DND-41 (cell line): ENCODE results near the gene TBCK.
"Not testable (repeated sequence)": the region's sequence is repeated elsewhere in the genome, so short reads cannot be mapped to it uniquely, and the experiment has no call there.

Experiments used
- ATAC-seq: fragments of 200-7000 bp; cut with Tn5 transposase; 3 replicates; pipeline ENCODE4 v1.9.1; 2021; ENCODE audit warnings: low read depth; ENCODE audit not compliant: insufficient read depth
- DNase-seq: peaks from one replicate; pipeline ENCODE4 v3.0.0-alpha.2; 2020
- H2AFZ ChIP-seq: 2 replicates; pipeline ENCODE4 v1.6.0; 2012; ENCODE audit warnings: low read depth, low read length
- H3K27ac ChIP-seq: 2 replicates; pipeline ENCODE4 v1.5.1; 2012; ENCODE audit warnings: low read length, inconsistent platforms
- H3K27me3 ChIP-seq: fragments of 200-600 bp; sonication (generic); 2 replicates; pipeline ENCODE4 v1.6.0; 2012; ENCODE audit warnings: low read length, mild to moderate bottlenecking, inconsistent platforms; ENCODE audit not compliant: insufficient read depth, poor library complexity
- H3K36me3 ChIP-seq: 2 replicates; pipeline ENCODE4 v1.5.1; 2012; ENCODE audit warnings: low read length, inconsistent platforms; ENCODE audit not compliant: insufficient read depth
- H3K4me1 ChIP-seq: 2 replicates; pipeline ENCODE4 v1.5.1; 2012; ENCODE audit warnings: mild to moderate bottlenecking, low read length; ENCODE audit not compliant: insufficient read depth
- H3K4me2 ChIP-seq: 2 replicates; pipeline ENCODE4 v1.6.0; 2012; ENCODE audit warnings: mild to moderate bottlenecking, moderate library complexity, low read length, inconsistent platforms; ENCODE audit not compliant: insufficient read depth
- H3K4me3 ChIP-seq, 2 experiments: fragments of 200-600 bp in 1 of 2; shearing (Covaris generic) in 1 of 2; 2 replicates each; pipeline ENCODE4 v1.5.1; 2012 to 2016; ENCODE audit warnings: inconsistent platforms in 2 of 2, low read length in 2 of 2, mild to moderate bottlenecking in 2 of 2, low read depth in 1 of 2, moderate library complexity in 1 of 2
- H3K79me2 ChIP-seq: 2 replicates; pipeline ENCODE4 v1.6.0; 2012; ENCODE audit warnings: low read length, inconsistent platforms; ENCODE audit not compliant: insufficient read depth
- H3K9ac ChIP-seq: 2 replicates; pipeline ENCODE4 v1.6.0; 2012; ENCODE audit warnings: low read depth, mild to moderate bottlenecking, inconsistent platforms, low read length, moderate library complexity
- H3K9me3 ChIP-seq: 2 replicates; pipeline ENCODE4 v1.5.1; 2012; ENCODE audit warnings: low read length, moderate library complexity, mild to moderate bottlenecking, inconsistent platforms; ENCODE audit not compliant: insufficient read depth, severe bottlenecking
- H4K20me1 ChIP-seq: 2 replicates; pipeline ENCODE4 v1.6.0; 2012; ENCODE audit warnings: low read length; ENCODE audit not compliant: insufficient read depth
- EZH2 ChIP-seq: IDR thresholded peaks from 3 replicates; pipeline ENCODE4 v1.6.1; 2012; ENCODE audit warnings: borderline replicate concordance, low read depth, mild to moderate bottlenecking, moderate library complexity, low read length, inconsistent platforms; ENCODE audit not compliant: severe bottlenecking
- TF ChIP-seq, protein P1 (sequence below): IDR thresholded peaks from 2 replicates; pipeline ENCODE4 v1.5.1; 2012; ENCODE audit warnings: borderline replicate concordance, low read length, moderate library complexity, mild to moderate bottlenecking; ENCODE audit not compliant: poor library complexity, severe bottlenecking; ENCODE audit errors: extremely low read depth

The TBCK gene

DNA sequence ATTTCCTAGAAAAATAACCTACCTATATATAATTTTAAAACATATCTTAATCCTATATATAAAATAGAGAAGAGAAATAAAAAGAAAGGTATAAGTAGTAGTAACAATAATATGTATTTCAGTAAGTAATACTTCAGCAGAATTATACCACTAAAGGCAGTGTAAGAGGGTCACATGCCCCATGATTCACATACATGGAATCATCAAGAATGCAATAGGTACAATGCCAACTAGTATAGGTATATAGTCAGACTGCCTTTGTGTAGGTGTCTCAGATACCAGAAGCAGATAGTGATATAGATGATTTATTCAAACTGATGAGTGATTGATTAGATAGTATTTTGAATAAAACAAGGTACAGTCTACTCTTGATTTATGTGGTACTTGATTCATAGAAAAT lies 9.8 kb upstream of the TBCK start:
- Histone ChIP-seq H3K27me3 (no peaks in the 10 kb centered on the region), H2AFZ (no peak overlapping the region), H3K79me2 (peaks cover 30% of the 10 kb centered on the region), H3K9me3 (no peaks in the 10 kb centered on the region), H3K27ac (no peak overlapping the region), H3K4me1 (no peaks in the 10 kb centered on the region), H3K4me2 (no peak overlapping the region), H3K9ac (no peak overlapping the region), H4K20me1 (no peaks in the 10 kb centered on the region; the same call in 1 of the 2 replicates), H3K4me3 (no peak overlapping the region), H3K36me3 (peaks cover 60% of the 10 kb centered on the region)
- DNase-seq (no peak), ATAC-seq (no peak)
- TF ChIP-seq, protein P1, sequence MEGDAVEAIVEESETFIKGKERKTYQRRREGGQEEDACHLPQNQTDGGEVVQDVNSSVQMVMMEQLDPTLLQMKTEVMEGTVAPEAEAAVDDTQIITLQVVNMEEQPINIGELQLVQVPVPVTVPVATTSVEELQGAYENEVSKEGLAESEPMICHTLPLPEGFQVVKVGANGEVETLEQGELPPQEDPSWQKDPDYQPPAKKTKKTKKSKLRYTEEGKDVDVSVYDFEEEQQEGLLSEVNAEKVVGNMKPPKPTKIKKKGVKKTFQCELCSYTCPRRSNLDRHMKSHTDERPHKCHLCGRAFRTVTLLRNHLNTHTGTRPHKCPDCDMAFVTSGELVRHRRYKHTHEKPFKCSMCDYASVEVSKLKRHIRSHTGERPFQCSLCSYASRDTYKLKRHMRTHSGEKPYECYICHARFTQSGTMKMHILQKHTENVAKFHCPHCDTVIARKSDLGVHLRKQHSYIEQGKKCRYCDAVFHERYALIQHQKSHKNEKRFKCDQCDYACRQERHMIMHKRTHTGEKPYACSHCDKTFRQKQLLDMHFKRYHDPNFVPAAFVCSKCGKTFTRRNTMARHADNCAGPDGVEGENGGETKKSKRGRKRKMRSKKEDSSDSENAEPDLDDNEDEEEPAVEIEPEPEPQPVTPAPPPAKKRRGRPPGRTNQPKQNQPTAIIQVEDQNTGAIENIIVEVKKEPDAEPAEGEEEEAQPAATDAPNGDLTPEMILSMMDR, result no peak
- TF ChIP-seq EZH2, result no peak

DNA sequence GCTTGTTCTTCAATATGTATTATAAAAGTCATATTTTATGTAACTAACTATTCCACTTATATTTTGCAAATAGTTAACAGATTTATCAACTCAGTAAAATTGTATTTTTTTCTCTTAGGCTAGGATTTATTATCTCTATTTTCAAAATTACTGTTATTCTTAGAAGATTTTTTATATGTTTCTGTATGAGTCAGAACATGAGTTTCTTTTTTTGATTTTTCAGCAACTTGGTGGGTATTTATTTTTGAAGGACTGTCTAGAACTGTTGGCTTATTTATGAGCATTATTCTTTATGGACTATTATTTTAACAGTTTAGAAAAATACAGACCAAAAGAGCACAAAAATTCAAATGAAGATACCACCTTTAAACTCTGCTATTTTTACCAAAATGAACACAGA lies 7.1 kb upstream of the TBCK start:
- ATAC-seq (no peak), DNase-seq (no peak)
- H3K4me2 ChIP-seq, result no peak overlapping the region
- no peak overlapping the region for H3K9ac ChIP-seq
- no peaks in the 10 kb centered on the region for H3K9me3 ChIP-seq
- H2AFZ ChIP-seq, result no peak overlapping the region
- no peaks in the 10 kb centered on the region for H3K27me3 ChIP-seq
- H3K4me1 ChIP-seq, result peaks cover 11% of the 10 kb centered on the region
- H3K27ac ChIP-seq, result no peak overlapping the region
- H3K4me3 ChIP-seq, result no peak overlapping the region
- no peaks in the 10 kb centered on the region for H4K20me1 ChIP-seq
- H3K79me2 ChIP-seq, result peaks cover 54% of the 10 kb centered on the region
- peaks cover 39% of the 10 kb centered on the region for H3K36me3 ChIP-seq
- TF ChIP-seq, protein P1, result no peak
- TF ChIP-seq EZH2, result no peak

- H3K4me2 ChIP-seq, H3K27ac ChIP-seq, H3K9me3 ChIP-seq, DNase-seq, H4K20me1 ChIP-seq, ATAC-seq, H3K27me3 ChIP-seq, H3K4me3 ChIP-seq, H3K9ac ChIP-seq, H2AFZ ChIP-seq: not testable (repeated sequence)
- Histone ChIP-seq H3K36me3 (peaks cover 26% of the 10 kb centered on the region), H3K4me1 (peaks cover 23% of the 10 kb centered on the region), H3K79me2 (peaks cover 67% of the 10 kb centered on the region)
Measured at GRCh38 chr4:106321814-106322213, 5.8 kb upstream of the TBCK start.

DNA sequence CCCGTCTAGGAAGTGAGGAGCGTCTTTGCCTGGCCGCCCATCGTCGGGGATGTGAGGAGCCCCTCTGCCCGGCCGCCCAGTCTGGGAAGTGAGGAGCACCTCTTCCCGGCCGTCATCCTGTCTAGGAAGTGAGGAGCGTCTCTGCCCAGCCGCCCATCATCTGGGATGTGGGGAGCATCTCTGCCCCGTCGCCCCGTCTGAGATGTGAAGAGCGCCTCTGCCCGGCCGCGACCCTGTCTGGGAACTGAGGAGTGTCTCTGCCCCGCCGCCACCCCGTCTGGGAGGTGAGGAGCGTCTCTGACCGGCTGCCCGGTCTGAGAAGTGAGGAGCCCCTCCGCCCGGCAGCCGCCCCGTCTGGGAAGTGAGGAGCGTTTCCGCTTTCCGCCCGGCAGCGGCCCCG lies 5.2 kb upstream of the TBCK start:
- not testable (repeated sequence) for H3K4me3 ChIP-seq, H3K9ac ChIP-seq, H3K27me3 ChIP-seq

DNA sequence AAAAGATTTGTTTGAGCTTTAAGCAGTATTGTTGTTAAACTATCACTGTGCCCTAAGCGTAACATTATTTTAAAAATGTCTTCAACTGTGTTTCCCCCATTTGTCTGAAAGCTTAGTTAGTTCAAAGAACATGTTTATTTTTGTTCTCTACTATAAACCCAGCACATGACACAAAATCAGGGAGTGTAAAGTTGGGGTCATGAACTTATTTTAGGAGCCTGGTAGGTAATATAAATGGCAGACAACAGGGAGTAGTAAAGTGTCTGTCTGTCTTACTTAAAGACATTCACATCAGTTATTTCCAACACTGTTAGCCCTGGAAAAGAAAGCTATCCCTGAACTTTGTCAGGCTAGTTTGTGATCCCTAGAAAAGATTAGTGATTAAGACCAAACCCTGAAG lies 4.2 kb upstream of the TBCK start:
- Histone ChIP-seq H3K9ac (no peak overlapping the region), H2AFZ (no peak overlapping the region), H3K4me2 (no peak overlapping the region), H3K4me3 (no peak overlapping the region), H3K27me3 (no peaks in the 10 kb centered on the region), H3K4me1 (peaks cover 23% of the 10 kb centered on the region), H3K9me3 (no peaks in the 10 kb centered on the region), H4K20me1 (no peaks in the 10 kb centered on the region), H3K36me3 (peaks cover 12% of the 10 kb centered on the region), H3K27ac (no peak overlapping the region), H3K79me2 (peaks cover 83% of the 10 kb centered on the region)
- ATAC-seq (no peak), DNase-seq (no peak)
- TF ChIP-seq EZH2, result no peak

More for the DNA sequence above, 5.2 kb upstream of the TBCK start:
- H3K4me1 ChIP-seq, result peaks cover 23% of the 10 kb centered on the region
- H3K27ac ChIP-seq, H2AFZ ChIP-seq, H3K9me3 ChIP-seq, DNase-seq, ATAC-seq, H3K4me2 ChIP-seq, H4K20me1 ChIP-seq: not testable (repeated sequence)
- H3K36me3 ChIP-seq, result peaks cover 21% of the 10 kb centered on the region
- H3K79me2 ChIP-seq, result peaks cover 73% of the 10 kb centered on the region
